Vagina (tissue), 2 donors: ENCODE results near the gene ARID1A.

Experiments used
- CTCF ChIP-seq, 3 experiments: fragments of 450-650 bp in 2 of 3; fragments of 200-600 bp in 1 of 3; sonication (generic) in 1 of 3; IDR thresholded peaks; one replicate each; pipeline ENCODE4 v1.5.1; 2017 to 2019; ENCODE audit warnings: antibody characterized with exemption in 3 of 3, mild to moderate bottlenecking in 2 of 3, moderate library complexity in 2 of 3
- POLR2A ChIP-seq, 2 donors: fragments of 450-650 bp; IDR thresholded peaks; one replicate each; pipeline ENCODE4 v1.6.1; 2017; ENCODE audit warnings: antibody characterized with exemption in 2 of 2, mild to moderate bottlenecking in 2 of 2, moderate library complexity in 2 of 2
- POLR2AphosphoS5 ChIP-seq, 2 donors: sonication (generic); formaldehyde crosslinking; IDR thresholded peaks; one replicate each; pipeline ENCODE4 v1.9.0; 2017; ENCODE audit warnings: antibody characterized with exemption in 2 of 2, mild to moderate bottlenecking in 2 of 2, low read depth in 1 of 2; ENCODE audit not compliant: insufficient read depth in 1 of 2

- TF ChIP-seq CTCF (IDR thresholded peaks at IDR 0.05), result no peak
- TF ChIP-seq POLR2A (IDR thresholded peaks at IDR 0.05), result no peak
- TF ChIP-seq POLR2AphosphoS5 (IDR thresholded peaks at IDR 0.05; ENCODE audit: insufficient read depth in 1 of 2, low read depth in 1 of 2), result no peak
These were observed 35.6 kb downstream of the ARID1A start for GRCh38 chr1:26731233-26731902.
